DMS153 treated with DMSO at 0.1 percent for 48 hours (cell line): ENCODE measurements around the gene COL7A1.

Source experiments
- DNase-seq: peaks from one replicate; lab custom pipeline; 2025; ENCODE audit not compliant: unreplicated experiment; lab: John Stamatoyannopoulos, UW

COL7A1 gene

DNA sequence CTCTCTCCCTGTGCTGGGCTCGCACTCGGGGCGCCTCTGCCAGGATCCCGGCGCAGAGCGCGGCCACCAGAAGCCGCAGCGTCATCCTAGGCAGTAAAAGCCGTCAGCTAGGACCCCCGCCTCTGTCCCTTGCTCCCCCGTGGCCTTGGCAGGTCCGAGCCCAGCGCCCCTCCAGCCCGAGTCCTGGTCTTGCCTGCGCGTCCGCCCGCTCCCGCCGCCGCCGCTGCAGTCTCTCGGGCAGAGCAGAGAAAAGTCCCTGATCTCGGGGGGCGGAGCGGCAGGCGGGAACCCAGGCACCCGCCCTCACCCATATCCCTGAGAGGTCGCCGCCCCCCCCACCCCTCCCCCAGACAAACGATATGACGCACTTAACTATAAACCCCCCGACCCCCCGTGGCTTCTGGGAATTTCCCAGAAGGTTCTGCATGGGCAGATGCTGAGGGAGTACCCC lies at the start of gene COL7A1:
Gene COL7A1, minus strand, starts transcription at position 255 of the 451 bp plus-strand sequence. Its CDS starts 170 bp downstream, at position 85.
- no peak for DNase-seq

DNA sequence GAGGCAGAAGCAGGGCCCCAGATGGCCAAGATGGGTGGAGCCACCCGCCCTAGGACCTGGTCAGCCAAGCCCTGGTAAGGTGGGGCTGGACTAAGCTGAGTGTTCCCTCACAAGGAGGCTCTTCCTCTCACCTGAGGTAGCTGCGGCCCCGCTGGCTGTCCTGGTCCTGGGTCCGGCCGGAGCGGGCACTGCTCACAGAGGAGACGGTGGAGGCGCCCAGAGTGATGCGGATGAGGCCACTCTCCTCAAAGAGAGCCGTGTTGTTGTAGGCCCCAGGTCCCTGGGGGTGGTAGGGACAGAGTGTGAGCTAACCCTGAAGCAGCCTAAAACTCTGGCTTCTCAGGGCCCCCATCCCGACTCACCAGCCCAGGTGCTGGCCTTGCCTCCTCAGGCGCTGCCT lies 47.5 kb upstream of the COL7A1 start:
- no peak for DNase-seq

DNA sequence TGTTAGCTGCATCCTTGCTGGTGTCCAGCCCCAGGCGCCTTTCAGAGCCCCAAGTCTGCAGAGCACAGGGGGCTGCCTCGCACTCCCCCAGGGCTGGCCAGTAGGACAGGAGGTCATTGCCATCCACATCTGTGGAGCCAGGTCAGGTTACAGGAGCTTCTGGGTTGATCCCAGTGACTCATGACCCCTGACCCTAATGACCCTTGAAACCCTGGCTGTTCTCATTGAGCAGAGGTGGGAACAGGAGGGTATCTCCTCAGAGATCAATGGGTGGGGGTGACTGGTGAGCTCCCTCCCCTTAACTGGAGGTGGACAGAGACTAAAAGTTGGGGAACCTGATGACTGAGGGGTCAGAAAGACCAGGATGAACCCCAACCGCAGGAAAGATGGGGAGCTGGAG lies 46.3 kb upstream of the COL7A1 start:
- no peak for DNase-seq

DNA sequence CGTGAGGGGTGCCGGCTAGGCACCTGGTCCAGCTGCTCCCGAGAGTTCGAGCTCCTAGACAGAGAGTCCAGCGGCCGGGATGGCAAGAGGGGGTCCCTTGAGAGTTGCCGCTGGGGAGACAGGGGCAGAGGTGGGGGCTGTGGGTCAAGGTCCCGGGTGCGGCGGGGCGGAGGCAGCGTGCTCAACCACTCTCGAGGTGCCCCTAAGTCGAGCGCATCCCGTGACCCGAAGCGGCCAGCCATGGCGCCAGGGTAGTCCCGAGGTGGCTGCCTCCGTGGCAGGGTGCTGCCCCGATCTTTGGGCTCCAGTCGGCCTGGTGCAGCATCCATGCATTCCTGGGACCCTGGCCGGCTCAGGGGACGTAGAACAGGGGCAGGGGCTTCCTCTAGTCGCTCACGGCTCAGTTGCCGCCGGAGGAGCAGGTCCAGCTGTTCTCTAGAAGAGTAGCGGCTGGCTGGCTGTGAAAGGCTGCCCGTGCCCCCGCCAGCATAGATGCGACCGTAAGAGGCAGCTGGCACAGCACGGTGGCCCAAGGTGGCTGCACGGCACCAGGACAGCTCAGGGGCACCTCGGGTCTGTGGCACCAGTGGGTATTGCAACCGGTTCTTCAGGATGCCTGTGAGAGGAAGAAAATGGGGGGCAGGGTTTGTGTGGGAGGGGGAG lies 44.9 kb upstream of the COL7A1 start:
- DNase-seq: no peak

DNA sequence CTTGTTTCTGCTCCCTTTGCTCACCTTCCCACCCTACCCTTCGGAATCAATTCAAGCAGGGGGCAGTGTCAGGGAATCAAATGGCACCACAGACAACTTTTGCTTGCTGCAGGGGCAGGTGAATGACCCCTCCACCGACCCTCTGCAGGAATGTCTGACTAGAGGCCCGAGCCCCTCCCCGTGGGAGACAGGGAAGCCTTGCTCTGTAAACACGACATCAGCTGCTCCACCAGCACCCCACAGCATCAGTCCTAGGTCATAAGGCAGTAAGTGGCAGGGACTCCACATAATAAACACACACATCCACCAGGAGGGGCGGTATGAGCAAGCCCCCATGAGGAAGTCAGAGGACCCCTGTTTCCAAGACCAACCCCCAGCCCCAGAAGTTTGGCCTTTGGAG lies 42.2 kb upstream of the COL7A1 start:
- DNase-seq: no peak

DNA sequence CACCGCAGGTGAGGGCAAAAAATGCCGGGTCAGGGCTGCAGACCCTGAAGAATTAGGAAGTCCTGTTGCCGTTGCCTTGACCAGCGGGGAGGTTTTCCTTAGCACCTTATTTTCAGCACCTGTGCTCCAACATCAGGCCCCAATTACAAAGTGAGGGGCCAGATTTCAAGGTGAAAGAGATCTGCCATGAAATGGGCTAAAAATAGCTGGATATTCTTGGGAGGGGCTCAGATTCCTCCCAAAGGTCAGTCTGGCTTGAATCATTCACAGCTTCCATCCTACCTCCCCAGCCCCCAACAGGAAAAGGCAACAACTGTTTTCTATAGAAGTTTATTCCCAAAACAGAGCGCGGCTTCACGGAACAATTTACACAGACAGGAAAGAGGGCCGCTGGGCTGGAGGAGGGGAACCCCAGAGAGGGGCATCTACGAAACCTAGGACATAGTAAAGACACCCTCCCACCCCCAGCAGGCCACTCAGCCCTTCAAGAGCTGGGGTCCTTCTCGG lies 41.1 kb upstream of the COL7A1 start:
- DNase-seq: no peak

DNA sequence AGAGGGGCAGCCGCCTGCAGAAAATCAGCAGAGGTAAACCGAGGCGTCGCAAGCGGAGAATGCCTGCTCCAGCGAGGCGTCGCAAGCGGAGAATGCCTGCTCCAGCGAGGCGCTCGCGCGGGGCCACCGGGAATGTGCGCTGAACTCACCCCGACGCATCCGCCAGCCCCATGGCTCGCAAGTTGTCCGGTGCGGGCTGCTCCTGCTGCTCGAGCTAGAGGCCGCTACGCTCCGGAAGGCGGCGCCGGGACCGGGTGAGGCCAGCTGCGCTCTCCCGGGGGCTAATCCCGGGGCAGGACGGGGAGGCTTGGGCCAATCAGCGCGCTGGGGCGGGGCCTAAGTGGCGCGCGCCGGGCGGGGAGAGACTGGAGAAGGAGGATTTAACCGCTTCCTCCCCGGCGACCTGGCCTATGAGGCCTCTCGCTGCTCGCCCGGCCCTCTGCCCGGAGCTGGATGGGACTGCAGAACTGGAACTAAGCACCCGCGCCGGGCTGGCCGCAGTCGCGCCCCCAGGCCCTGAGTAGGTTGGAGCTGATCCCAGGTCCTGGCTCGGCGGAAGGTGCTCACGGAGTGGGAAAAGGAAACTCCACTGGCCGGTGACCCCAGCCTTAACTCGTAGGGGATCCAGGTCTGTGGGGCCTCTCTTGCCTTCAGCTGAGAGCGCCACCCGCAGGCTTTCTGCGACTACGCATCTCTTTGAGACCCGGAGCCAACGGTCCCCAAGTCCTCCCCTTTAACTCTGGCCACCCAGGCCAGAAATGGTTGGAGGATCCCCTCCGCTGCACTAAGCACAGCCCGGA lies 40.3 kb upstream of the COL7A1 start, which contains the start of gene SLC26A6:
Gene SLC26A6, minus strand, starts transcription at position 240 of the 800 bp plus-strand sequence. Its CDS starts 68 bp downstream, at position 172.
- peak; percentile 48 for DNase-seq

DNA sequence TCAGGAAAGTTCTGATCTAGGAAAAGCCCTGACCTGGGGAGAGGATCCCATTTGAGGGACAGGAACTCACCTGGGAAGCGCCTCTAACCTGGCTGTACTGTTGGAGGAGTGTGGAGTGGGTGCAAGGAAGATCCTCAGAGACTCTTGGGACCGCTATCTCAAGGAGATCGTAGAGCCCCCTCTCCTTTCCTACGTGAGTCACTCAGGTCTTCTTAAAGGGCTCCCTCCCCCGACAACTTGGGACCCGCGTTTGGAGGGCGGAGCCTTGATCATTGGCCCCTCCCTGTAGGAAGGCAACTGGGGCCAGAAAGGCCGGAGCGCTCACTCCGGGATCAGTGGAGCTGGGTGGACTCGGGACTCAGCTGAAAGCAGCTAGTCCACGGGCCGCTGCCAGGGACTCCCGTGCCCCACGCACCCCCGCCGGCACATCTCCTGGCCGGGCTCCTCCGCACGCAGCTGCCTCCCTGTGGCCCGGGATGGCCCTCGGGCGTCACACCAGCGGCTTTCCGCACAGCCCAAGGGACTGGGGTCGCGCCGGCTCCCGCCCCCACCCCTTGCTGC lies 39.6 kb upstream of the COL7A1 start:
- DNase-seq: no peak

DNA sequence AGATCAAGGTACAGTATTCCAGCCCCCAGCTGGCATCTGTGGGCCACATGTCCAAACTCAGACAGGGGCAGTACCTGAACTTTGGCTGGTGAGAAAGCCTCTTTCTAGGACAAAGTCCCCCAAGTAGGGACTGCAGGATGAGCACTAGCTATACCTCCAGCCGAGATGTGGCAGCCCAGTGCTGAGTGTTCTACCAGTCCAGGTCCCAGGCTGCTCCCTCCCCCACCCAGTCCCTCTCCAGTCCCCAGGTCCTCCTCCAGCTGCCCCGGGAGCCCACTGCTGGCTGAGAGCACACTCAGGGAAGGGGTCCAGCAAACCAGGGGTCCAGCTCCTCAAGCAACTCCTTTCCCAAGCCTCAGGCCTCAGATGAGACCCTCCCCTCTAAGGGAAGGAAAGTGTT lies 38.6 kb upstream of the COL7A1 start:
- DNase-seq: no peak

DNA sequence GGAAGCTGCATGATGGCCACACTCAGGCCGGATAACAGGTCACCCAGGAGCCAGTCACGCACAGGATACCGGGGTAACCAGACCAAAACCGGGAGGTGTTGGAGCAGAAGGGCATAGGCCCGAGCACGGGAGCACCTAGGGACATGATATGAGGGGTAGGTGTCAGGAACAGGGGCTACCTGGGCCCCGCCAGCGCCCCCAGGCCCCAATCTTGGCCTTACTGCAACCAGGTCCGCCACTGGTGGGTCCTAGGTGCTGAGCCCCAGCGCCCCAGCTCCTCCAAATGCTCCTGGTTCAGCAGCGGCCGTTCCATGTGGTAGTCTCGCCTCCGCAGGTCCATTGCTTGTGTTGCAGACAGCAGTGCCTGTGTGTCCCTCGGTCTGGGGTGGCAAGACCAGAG lies 38.1 kb upstream of the COL7A1 start:
- no peak for DNase-seq

DNA sequence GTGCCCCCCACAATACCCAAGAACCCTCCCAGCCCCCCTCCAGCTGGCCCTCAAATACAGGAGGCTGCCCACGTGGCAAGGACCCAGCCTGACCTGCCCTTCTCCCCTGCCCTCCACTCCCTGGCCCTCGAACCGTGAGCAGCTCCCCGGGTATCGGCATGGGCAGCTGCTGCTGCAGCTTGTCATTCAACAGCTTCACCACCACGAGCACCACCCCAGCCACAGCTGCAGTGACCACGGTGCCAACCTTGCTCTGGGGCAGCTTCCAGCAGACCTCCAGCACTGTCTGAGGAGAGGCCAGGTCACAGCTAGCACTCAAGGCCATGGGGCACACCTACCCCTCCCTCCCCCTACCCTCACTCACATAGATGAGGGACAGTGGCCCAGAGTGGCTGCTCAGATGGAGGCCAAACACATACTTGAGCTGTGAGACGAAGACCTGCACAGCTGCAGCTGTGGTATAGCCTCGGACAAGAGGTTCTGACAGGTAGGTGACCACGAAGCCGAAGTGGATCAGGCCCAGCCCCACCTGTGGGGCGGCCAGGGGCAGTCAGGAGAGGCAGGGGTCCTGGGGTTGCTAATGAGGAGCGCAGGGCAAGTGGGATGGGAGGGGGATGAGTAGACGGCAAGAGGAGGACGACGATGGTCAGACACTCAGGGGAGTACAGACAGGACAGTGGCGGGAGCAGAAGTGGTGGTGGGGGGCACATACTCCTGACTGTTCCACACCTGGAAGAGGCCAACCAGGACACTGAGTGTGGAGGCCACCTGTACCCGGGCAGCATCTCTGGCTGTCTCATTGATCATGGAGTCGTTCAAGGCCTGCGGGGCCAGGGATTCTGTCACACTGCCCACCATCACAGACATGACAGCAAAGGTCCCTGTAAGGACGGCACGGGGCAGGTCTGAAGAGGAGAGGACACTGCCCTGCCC lies 36.7 kb upstream of the COL7A1 start:
- DNase-seq: no peak

DNA sequence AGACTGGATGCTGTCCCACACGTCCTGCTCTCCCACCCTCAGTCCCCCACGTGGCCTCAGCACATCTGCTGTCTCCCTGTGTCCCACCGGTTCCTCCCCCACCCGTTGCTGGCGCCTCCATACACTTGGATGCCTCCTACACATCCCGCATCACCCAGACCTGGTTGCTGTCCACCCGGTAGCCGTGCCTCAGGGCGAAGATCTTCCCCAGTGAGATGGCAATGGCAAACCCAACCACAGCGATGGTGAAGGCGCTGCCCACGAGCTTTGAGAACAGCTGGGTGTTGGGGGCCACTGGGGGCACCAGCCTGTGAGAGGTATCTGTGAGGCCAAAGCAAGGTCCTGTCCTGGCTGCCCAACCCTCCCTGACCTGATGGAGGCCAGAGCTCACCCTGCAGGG lies 35.7 kb upstream of the COL7A1 start:
- DNase-seq: no peak

DNA sequence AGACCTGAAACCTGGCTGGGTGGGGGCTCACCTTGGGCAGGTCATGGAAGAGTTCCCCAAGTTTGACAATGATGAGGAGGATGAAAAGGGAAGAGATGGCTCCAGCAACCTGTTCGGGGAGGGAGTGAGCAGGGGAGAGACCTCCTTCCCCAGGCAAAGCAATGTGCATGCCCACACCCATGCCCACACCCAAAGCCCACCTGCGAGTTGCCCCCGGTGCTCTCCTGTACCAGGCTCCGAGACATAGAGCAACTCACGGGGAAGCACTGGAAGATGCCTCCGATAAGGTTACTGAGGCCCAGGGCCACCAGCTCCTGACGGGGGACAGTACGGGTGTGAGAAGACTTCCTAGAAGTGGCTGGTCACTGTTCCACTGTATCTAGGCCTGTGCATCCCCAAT lies 35.3 kb upstream of the COL7A1 start:
- no peak for DNase-seq

DNA sequence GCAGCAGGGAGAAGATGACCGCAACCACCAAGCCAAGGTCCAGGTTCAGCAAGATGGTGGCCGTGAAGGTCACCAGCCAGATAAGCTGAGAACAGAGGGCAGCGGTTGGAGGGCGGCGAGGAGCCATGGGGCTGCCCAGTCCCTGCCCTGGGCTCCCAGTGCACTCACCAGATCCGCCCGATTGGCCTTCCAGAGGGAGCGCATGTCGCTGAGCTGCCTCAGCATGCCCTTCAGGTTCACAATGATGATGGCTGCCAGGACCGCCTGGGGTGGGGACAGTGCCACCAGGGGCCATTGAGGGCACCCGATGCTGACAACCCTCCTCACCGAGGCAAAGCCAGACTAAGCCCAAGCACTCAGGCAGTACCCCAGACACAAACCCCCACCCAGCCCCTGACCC lies 34.8 kb upstream of the COL7A1 start:
- no peak for DNase-seq

DNA sequence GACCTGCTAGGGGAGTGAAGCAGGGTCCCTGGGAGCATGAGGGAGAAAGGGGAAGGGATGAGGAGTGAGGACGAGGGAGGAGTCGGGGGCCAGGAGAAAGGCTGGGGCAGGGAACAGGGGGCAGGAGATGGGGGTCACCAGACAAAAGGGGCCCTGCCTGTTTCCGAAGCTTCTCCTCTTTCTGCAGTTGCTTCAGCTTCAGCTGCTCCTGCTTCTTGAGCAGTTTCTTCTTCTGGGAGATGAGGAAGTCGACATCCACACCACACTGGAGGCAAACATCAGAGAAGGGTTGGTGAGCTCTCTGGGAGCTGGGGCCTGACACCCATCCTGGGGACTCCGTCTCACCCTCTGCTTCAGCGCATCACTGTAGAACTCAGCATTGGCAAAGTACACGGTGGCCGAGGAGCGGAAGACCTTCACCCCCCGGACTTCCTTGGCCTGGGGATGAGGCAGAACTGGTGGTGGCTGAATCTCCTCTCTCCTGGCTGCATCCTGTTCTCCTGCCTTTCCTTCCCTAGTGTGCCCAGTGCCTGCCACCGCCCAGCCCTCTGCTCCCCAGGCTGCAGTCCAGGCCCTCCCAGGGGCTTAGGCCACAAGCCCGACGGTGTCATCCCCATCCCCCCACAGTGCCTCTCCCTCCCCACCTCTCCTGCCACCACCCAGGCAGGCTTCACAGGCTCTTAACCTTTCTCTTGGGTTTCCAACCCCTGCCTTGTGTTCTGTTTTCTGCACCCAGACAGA lies 33.3 kb upstream of the COL7A1 start:
- DNase-seq: no peak

DNA sequence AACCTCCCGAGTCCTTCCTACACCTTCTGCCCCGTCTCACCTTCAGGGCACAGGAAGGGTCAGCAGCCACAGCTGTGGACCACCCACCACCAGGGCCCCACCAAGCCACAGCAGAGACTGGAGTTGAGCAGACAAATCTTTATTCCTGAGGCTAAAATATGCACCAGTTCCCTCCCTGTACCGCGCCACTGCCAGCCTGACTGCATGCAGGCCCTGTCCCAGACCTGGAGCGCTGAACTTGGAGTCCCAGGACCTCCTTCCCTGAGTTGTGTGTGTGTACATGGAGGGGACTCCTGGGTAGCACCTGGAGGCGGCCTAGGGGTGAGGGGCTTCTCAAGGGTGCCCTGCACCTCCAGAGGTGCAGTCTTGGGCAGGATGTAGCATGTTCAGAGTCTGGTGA lies 30.5 kb upstream of the COL7A1 start:
- no peak for DNase-seq

DNA sequence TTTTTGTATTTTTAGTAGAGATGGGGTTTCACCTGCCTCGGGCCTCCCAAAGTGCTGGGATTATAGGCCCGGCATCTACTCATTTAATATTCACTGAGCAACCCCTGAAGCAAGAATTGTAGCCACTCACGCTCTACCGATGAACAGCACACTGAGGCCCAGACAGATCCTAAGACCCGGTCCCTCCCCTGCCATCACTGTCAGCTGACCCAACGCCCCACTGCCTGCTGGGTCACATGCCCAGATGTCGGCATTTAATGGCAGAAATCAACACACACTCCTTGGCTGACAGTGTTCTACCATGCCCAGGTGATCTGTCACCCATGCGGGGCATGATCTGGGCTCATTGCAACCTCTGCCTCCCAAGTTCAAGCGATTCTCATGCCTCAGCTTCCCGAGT lies 29.6 kb upstream of the COL7A1 start:
- no peak for DNase-seq

DNA sequence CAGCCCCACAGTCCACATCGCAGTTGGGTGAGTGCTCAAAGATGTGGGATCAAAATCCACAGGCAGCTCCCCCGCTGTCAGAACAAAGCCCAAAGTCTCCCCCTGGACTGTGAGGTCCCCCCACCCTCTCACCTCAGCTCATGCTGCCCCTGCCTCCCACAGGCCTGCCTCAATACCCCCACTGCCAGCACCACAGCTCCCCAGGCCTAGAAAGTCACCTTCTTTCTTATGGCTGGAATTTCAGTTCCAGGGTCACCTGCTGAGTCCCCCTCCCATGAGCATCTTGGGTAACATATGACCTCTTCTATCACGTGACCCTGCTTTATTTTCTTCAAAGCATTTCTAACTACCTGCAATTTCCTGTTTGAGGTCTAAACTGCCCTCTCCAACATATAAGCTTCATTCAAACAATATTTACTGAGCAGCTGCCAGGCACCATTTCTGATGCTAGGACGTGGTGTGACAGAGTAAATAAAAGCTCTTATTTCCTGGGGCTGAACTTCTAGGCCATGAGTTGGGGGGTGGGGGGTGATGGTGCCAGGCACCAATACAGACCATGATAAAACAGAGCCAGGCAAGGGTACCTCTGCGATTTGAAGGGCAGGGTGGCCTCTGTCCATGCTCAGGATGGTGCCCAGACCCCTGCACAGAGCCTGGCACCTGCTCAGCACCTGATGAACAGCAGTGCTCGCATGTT lies 28.9 kb upstream of the COL7A1 start:
- DNase-seq: peak; percentile 59

DNA sequence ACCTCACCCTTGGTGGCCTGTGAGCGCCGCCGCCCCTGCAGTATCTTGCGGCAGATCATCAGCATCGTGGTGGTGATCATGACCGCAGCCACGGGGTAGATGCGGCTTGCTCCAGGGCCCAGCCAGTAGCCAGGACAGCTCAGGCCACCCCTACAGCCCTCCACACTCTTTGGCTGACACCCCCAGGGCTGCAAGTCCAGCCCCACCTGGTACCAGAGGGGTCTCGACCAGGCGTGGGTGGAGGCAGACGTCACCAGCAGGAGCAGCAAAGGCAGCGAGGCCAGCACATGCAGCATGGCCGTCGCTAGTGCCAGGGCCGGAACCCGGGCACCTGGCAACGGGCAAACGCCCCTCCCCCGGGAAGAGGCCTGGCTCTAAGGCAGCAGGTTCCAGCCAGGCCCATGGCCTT lies 26.3 kb upstream of the COL7A1 start, which contains the start of gene TMEM89:
Gene TMEM89, minus strand, starts transcription at position 309 of the 409 bp plus-strand sequence. Its CDS starts 13 bp downstream, at position 296.
- DNase-seq: no peak
